Measurements from ENCODE around the gene SBNO2.

- TF ChIP-seq CTCF (conservative IDR thresholded peaks at IDR 0.05; ENCODE audit: low read length) (no peak), EZH2phosphoT487 (IDR thresholded peaks at IDR 0.05; ENCODE audit: borderline replicate concordance, low read depth, low read length) (no peak)
These were observed 15.1 kb downstream of the SBNO2 start for GRCh38 chr19:1158885-1159448.
